B cell (primary cell): ENCODE data around the gene PRKCG.

Experiments used
- CTCF ChIP-seq: fragments of 200-600 bp; IDR thresholded peaks from one replicate; pipeline ENCODE4 v1.8.0; 2022; ENCODE audit warnings: antibody characterized with exemption, mild to moderate bottlenecking
- EZH2 ChIP-seq: IDR thresholded peaks from 2 replicates; pipeline ENCODE4 v1.6.1; 2012; ENCODE audit warnings: borderline replicate concordance, low read depth, mild to moderate bottlenecking, moderate library complexity, low read length; ENCODE audit not compliant: insufficient read depth, poor library complexity, severe bottlenecking

- TF ChIP-seq CTCF = no peak
- no peak for TF ChIP-seq EZH2
Observed at GRCh38 chr19:53875602-53876325, 6.2 kb upstream of the PRKCG start.
